GM21786 (cell line): ENCODE results near the gene MEIS3.

Experiments
- ATAC-seq: cut with Tn5 transposase; IDR thresholded peaks from one replicate; pipeline ENCODE4 v1.9.1; 2021; ENCODE audit not compliant: unreplicated experiment

MEIS3 gene

DNA sequence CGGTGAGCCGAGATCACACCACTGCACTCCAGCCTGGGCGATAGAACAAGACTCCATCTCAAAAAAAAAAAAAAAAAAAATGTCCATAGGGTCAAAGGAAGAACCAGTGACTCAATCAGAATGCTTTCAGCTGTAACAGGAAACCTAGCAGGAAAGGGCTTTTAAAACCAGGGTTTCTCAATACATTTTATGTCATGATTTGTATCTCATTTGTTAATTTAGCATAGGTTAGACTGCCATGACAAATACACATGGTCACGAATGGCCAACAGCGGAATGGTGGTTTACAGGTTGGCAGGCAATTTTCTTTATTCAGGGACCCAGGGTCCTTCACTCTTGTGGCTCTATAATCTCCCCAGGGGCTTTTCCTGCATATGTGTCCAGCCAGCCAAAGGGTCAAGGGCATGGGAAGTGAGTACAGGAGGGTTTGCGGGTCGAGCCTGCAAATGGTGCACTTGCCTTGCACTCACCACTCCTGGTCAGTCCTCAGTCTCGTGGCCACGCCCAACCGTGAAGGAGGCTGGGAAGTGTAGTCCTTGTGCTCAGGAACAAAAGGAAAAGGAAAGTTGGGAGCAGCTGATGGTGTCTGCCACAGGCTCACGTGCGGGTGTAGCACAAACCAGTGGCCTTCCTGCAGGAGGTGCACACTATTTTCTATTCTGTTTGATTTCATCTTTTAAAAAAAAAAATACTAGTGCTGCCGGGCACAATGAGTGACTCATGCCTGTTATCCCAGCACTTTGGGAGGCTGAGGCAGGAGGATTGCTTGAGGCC, 55.4 kb downstream of the MEIS3 start:
- ATAC-seq, result no peak

DNA sequence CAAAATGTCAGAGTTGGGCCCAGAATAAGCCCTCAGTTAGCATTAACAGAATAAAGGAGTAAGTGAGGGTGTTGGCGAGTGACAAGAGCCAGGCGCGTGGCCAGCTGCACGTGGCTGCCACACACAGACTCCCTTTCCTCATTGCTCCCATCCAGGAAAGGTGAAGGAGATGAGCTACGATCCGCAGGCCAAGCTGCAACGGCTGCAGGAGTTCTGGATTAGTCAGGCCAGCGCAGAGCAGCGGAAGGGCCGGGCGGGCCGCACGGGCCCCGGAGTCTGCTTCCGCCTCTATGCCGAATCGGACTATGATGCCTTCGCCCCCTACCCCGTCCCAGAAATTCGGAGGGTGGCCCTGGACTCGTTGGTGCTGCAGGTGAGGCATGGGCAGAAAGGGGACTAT, 57.0 kb downstream of the MEIS3 start:
- ATAC-seq, result no peak

DNA sequence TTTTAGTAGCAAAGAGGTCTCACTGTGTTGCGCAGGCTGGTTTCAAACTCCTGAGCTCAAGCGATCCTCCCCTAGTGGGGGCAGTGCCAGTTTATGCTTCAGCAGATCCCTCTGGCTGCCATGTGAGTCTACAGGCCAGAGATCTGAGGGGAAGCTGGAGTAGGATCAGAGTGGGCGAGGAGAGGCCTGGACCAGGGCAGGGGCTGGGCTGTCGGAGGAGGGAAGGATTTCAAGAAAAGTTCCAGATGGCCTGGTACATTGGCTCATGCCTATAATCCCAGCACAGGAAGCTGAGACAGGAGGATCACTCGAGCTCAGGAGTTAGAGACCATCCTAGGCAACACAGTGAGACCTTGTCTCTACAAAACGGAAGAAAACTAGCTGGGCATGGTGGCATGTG, 60.4 kb downstream of the MEIS3 start:
- no peak for ATAC-seq

- ATAC-seq, result no peak
Observed at GRCh38 chr19:47357788-47358680, 61.3 kb downstream of the MEIS3 start.

GRCh38 chr19:47356900-47357299, 62.4 kb downstream of the MEIS3 start:
- no peak for ATAC-seq

- no peak for ATAC-seq
Observed at GRCh38 chr19:47353307-47353712, 66.0 kb downstream of the MEIS3 start.
